ENCODE results near the gene BICDL1.
A peak's percentile ranks its signal among the peaks of the same experiment; 100 is the strongest.

BICDL1 gene

DNA sequence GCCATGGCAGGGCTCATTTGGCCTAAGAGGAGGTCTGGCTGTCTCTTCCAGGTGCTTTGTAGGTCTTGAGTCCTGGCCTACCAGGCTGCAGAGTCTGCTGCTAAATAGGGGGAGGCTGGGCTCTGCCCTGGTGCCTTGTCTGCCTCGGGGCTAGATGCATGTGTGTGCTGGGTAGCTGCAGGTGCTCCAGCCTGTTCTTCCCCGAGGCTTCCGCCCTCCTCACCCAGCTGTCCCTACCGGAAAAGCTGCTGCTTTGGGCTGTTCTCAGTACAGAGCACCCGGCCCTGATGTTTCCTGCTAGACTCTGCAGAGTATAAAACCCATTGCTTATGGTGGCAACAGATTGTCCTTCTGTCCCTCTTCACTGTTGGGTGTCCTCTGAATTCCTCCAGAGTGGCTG is 89.8 kb downstream of the BICDL1 start:
- DNase-seq (ENCODE audit: low read depth in 1 of 2, low spot score in 1 of 2): no peak

DNA sequence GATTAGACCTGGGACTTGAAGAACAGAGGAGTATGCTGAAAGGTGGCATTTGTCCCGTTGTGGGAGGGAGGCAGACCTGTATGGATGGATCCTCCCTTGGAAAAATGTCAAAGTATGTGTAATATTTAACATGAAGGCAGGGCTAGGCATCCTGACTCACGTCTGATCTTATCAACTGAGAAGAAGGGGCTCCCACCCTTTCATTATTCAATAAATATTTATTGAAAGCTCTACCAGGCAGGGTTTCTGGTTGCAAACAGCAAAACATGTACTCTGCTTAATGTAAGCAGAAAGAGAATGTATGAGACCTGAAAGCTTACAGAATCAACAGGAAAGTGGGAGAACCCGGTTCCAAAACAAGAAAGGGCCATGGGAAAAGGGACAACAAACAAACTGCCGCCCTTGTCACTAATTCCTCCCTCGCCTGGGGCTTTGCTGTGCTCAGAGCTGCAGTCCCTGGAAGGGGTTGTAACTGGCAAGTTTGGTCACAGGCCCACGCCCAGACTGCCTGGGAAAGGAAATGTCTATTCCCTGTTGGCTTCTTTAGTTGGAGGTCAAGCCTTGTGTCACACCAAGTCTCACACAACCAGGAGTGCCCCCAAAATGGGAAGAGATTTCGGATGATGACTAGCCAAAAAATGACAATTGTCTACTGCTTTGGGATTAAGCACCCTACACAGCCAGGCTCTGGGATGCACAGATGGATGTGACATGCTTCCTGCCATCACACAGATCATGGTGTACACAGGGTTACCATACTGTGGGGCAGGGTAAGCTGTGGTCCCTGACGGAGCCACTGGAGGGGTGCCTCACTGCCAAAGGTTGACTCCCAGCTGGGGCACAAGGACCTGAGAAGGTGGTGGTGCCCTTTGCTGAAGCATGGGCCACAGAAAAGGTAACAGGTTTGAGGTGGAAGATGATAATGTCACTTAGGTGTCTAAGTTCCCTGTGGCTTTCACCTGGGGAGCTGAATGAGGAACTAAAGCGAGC is 90.7 kb downstream of the BICDL1 start:
- no peak for DNase-seq (ENCODE audit: low read depth in 1 of 2, low spot score in 1 of 2)

- DNase-seq (ENCODE audit: low read depth in 1 of 2, low spot score in 1 of 2): no peak
These were observed 92.6 kb downstream of the BICDL1 start for GRCh38 chr12:120081641-120082040.

DNA sequence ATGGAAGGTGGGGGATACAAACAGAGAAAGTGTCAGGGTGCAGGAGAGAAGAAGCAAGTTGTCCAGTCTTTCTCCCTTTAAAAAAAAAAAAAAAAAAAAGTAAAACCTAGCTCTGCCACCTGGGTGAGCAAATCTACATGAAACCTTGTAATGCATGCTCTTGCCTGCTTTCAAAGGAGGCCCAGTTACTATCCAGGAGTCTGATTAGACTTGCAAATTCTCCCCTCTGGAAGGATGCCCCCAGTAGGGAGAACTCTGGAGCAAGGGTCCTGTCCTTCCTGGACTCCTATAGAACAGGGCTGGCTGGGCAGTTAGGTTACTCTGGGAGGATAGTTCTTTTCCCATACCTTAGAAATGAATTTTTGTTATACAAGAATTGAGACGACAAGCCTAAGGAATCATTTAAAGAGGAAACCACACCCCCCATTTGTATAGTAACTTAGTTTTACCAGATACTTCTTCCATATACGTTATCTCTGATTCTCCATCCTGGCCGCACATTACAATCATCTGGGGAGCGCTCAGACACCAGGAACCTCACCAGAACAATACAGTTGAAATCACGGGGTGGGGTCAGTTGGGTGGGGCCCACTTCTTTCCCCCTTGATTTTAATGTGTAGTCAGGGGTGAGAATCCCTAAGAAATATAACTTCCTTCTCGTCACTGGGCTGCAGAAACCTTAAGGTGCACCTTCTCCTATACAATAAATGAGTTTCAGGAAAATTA is 97.0 kb downstream of the BICDL1 start:
- no peak for DNase-seq (ENCODE audit: low read depth in 1 of 2, low spot score in 1 of 2)

- peak; percentile 99 for DNase-seq (ENCODE audit: low read depth in 1 of 2, low spot score in 1 of 2)
These were observed 98.0 kb downstream of the BICDL1 start for GRCh38 chr12:120086801-120087621.

- DNase-seq (ENCODE audit: low read depth in 1 of 2, low spot score in 1 of 2): no peak
These were observed 100.1 kb downstream of the BICDL1 start for GRCh38 chr12:120089105-120089504.

- no peak for DNase-seq (ENCODE audit: low read depth in 1 of 2, low spot score in 1 of 2)
These were observed 100.8 kb downstream of the BICDL1 start for GRCh38 chr12:120089796-120090195.

DNA sequence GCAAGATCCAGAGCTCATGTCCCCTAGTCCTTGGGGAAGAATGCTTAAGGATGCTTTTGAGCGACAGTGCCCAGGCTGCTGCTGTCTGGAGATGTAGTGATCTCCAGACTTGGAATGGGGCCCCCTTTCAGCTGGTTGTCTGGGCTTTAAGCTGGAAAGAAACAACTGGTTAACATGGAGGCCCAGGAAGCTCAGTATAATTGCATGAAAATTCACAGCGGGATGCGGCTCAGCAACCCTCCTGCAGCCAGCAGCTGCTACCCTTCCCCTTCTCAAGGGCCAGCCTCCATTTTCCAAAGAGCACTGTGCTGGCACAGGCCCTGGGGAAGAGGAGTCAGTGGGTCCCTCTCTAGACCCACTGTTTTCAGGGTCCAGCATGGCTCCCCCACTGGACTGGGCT is 101.2 kb downstream of the BICDL1 start:
- no peak for DNase-seq (ENCODE audit: low read depth in 1 of 2, low spot score in 1 of 2)

GRCh38 chr12:120090626-120091295 is 101.7 kb downstream of the BICDL1 start:
- no peak for DNase-seq (ENCODE audit: low read depth in 1 of 2, low spot score in 1 of 2)

- DNase-seq (ENCODE audit: low read depth in 1 of 2, low spot score in 1 of 2): no peak
These were observed 102.5 kb downstream of the BICDL1 start for GRCh38 chr12:120091371-120092090.

DNA sequence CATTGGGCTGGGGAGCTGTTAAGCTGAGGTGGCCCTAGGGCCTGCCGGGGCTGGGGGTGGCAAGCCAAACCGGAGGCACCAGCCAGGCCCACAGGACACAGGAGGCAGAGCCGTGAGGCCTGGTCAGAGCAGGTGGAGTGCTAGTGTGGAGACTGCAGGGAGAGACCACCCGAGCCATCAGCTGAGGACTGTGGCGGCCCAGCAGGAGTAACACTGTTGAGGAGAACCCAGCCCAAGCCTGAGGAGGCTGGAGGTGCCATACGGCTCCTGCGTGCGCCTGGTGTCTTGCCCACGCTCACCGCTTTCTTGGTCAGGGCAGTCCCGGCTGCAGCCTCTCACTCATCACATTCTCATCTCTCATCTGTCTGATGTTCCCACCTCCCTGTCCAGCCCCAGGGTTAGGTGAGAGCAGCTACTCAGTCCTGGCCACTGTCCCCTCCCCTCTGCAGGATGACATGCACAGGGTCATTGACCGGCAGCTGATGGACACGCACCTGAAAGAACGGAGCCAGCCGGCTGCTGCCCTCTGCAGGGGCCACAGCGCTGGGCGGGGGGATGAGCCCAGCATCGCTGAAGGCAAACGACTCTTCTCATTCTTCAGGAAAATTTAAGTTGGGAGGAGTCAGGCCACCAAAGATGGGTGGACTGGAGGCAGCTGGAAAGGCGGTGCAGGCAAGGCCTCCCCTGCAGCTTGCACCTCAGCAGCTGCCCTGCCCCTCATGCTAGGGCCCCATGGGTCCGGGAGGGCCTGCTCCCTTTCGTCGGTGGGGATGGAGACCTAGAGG is 103.7 kb downstream of the BICDL1 start:
- DNase-seq (ENCODE audit: low read depth in 1 of 2, low spot score in 1 of 2): no peak

GRCh38 chr12:120093336-120093591 is 104.2 kb downstream of the BICDL1 start:
- DNase-seq (ENCODE audit: low read depth in 1 of 2, low spot score in 1 of 2): no peak

DNA sequence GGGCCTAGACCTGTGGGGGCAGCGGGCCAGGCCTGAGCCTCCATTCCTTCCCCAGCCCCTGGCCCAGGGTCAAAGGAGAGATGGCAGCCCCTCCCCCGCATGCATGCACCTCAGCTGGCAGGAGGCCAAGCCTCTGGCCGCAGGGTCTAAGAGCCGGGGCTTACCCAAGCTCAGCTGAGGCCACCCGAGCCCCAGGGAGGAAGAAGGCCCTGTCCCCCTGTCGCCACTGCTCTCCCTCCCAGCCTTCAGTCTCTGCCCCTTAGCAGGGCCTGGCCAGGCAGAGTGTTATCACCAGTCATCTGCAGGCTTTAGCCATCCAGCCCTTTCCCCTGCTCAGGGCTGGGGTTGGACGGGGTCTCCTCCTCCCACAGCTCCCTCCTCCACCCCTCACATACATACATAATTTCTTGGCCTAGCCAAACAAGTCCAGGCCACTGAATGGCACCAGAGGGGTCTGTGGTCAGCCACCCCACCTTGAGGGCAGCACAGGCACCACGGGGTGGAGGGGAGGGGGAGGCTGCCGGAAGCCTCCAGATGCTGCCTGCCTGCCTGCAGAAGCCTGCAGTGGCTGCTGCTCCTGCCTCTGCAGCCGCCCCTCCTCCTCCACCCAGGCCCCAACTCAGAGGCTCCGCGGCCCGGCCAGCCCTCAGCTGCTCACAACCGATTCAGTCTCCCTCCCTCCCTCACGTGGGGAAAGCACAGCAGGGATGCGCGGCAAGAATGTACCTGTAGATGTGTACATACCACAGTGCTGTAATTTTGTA is 104.7 kb downstream of the BICDL1 start:
- DNase-seq (ENCODE audit: low read depth in 1 of 2, low spot score in 1 of 2): no peak

GRCh38 chr12:120094485-120094884 is 105.4 kb downstream of the BICDL1 start:
- DNase-seq (ENCODE audit: low read depth in 1 of 2, low spot score in 1 of 2): no peak

DNA sequence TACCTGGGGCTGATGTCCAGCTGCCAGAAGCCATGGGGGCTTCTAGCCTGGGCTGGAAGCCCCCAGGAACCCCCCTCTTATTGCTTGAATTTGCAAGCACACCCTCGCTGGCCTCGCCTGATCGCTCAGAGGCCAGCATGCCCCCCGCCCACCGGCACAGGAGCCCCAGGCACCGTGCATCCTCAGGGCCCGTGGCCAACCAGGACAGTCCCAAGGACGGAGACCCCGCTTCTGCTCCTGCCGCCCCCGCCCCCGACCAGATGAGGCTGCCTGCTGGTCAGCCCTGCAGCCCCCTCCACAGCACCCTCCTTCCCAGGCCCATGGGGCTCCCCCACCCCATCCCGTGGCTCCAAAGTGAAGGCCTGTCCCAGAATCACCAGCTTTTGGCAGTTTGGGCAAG is 106.3 kb downstream of the BICDL1 start:
- no peak for DNase-seq (ENCODE audit: low read depth in 1 of 2, low spot score in 1 of 2)

DNA sequence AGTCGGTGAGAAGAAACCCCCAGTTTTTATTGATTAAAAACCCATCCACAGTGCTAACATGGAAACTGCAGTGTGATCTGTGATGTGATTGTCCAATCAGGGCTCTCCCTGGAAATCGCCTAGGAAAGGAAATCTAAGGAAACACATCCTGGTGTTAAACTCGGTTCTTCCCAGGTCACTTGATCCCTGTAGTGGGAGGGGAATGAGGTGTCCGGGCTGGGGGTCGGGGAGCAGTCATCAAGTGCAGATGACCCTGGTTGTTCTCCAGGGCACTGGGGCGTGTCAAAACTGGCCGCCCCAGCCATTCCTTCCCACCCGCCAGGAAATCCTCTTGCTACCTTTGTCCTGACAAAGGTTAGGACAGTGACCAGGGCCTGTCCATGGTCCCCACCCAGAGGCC is 106.7 kb downstream of the BICDL1 start:
- no peak for DNase-seq (ENCODE audit: low read depth in 1 of 2, low spot score in 1 of 2)

DNA sequence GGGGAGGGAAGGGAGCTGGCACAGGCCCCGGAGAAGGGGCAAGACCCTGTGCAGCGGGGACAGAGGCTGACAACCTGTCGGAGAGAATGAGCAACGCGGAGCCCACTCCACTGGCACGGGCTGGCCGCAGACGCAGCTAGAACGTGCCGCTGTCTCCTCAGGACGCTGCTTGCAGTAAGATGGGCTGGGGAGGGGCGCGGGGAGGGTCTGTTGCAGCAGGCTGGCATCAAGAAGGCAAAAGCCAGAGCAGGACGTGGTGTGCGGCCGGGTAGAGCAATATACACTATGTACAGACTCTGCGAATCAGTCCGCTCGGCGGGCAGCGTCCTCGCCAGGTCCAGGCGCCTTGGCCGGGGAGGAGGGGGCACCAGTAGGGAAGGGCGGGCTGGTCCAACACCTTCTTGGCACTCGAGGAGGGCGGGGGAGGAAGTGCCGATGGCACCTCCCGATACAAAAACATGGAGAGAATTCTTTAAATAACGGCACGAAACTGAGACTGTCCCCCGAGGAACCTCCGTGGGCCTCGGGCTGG is 107.7 kb downstream of the BICDL1 start:
- no peak for DNase-seq (ENCODE audit: low read depth in 1 of 2, low spot score in 1 of 2)

- DNase-seq (ENCODE audit: low read depth in 1 of 2, low spot score in 1 of 2): no peak
These were observed 109.9 kb downstream of the BICDL1 start for GRCh38 chr12:120098756-120099470.
